H1 (cell line): ENCODE measurements around the gene TENT4B. TPM values are rescaled to one million over a fixed set of nuclear protein-coding genes. Genes with fewer than 3 reads are reported as not detected.

ENCODE experiments used
- E2F6 ChIP-seq: IDR thresholded peaks from 2 replicates; pipeline ENCODE4 v1.6.1; 2012; ENCODE audit warnings: inconsistent platforms
- HDAC2 ChIP-seq, 2 experiments: fragments of 300-600 bp in 1 of 2; sonication (generic) in 1 of 2; IDR thresholded peaks; 2 replicates each; pipeline ENCODE4 v1.6.1; 2011 to 2012; ENCODE audit warnings: low read depth in 2 of 2, low read length in 2 of 2, mild to moderate bottlenecking in 2 of 2, moderate library complexity in 2 of 2, borderline replicate concordance in 1 of 2, inconsistent platforms in 1 of 2
- POLR2A ChIP-seq, 2 experiments: IDR thresholded peaks; 1 replicate in 1 of 2; 2 replicates in 1 of 2; pipeline ENCODE4 v1.6.1; 2011; ENCODE audit warnings: low read depth in 2 of 2, low read length in 2 of 2, mild to moderate bottlenecking in 2 of 2; ENCODE audit errors: control extremely low read depth in 1 of 2
- USF2 ChIP-seq: IDR thresholded peaks from 2 replicates; pipeline ENCODE4 v1.6.1; 2011; ENCODE audit warnings: low read length, improper control_type of control experiment
- polyA plus RNA-seq, 7 experiments: library from polyadenylated mRNA; depleted of rRNA in 3 of 7; stranded (reverse) in 5 of 7; unstranded in 2 of 7; fragments of >200 nt in 5 of 7; fragments of 200-250 nt in 2 of 7; gene quantifications; 1 replicate in 5 of 7; 2 replicates in 1 of 7; 4 replicates in 1 of 7; pipeline versions ENCODE4 v1.2.1 to v1.2.3, GENCODE V29; 2011 to 2013; ENCODE audit warnings: missing spikeins in 2 of 7, mixed read lengths in 2 of 7
- total RNA-seq: library from RNA; stranded (reverse); fragmentation: NEBNext Ultra II Directional; extraction: Animal tissue kit (Norgen Biotek cat#: 25700); gene quantifications from 2 replicates; pipeline ENCODE4 v1.2.1, GENCODE V29; 2021

TENT4B gene
- total and polyA plus RNA-seq, 2 of the 8 experiments (the other 6 are each of a cell fraction or from before 2014, with no cell fraction given), result 4.2 to 15.7 TPM

- TF ChIP-seq HDAC2 (IDR thresholded peaks at IDR 0.05; ENCODE audit: borderline replicate concordance in 1 of 2, low read depth in 2 of 2, low read length in 2 of 2) (no peak), USF2 (no peak), E2F6 (no peak), POLR2A (IDR thresholded peaks at IDR 0.05; ENCODE audit: control extremely low read depth in 1 of 2, low read depth in 2 of 2, low read length in 2 of 2) (no peak)
Measured at GRCh38 chr16:50252874-50253513, 99.9 kb downstream of the TENT4B start (continued).
